ENCODE results near the gene CHST8.
"Not testable (repeated sequence)": the region's sequence is repeated elsewhere in the genome, so short reads cannot be mapped to it uniquely, and the experiment has no call there.

Gene CHST8

DNA sequence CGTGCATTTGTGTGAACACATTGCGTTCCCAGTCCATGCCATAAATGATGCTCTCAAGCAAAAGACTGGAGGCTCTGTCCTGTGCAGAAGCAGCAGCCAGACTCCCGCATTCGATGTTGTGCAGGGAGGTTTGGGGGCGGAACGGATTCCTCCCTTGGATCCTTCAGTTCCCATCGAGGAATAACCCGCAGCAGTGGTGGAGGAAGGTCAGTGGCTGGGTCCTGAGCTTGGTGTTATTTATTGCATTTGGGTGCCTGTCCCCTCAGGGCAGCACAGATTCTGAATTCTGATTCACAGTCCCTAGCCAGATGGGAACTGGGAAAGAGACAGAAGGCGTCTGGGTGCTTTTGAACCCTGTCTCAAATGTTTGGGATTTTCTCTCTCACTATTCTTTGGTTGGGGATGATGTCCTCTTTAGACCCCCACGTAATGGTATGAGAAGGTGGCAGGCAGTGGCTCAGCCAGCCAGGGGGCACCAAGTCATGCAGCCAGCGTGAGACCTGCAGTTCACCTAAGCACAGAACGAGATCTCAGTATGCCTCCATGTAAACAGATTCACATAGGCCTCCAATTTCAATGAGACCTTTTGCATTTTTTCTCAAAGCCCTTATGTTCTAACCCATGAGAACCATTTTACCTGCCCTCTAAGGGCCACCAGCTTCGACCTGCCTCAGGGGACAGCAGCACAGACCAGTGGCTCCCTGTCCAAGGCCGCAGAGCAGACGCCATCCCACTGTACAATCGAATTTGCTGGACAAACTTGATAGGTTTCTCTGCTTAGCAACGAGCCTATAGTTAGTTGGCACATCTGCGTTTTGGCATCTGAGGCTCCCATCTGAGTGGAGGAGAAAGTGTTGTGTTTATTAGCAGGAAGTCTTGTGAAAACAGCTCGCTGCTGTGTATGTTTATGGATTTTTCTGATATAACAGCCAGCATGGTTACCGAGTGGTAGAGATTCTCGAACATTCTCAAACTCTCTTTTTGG lies 192.7 kb downstream of the CHST8 start:
- no peak for DNase-seq

DNA sequence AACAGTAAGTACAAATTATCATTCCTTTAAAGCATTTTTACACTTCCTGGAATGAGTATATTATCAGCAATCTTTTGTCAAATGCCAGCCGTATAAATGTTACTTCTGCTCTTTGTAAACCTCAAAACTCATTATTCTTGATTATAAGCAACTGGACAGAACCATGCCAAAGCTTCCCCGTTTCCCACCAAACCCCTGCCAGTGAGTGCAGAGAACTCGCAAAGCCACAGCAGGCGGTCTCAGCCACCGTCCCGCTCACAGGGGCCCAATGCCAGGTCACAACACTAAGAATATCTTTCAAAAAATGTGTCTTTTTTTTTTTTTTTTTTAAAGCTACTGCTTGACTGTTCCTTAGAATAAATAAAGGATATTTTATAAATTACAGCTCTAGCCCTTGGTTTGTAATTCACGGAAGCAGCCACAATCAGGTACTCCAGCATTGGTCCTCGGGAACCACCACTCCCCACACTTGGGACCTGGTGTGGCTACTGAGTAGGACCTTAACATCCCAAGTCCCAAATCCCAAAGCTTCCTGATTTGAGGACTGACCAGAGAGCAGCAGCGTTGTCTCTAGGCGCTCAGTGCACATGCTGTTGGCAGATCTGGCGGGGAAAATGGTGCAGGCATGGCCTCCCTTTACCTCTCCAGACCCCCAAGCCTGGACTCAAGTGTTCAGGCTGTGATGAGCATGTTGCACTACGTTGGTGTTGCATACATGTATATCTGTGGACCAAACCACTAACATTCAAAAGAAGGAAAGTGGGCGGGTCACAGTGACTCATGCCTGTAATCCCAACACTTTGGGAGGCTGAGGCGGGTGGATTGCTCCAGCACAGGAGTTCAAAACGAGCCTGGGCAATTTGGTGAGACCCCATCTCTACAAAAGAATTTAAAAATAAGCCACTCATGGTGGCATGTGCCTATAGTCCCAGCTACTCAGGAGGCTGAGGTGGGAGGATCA lies 193.9 kb downstream of the CHST8 start:
- DNase-seq: no peak

DNA sequence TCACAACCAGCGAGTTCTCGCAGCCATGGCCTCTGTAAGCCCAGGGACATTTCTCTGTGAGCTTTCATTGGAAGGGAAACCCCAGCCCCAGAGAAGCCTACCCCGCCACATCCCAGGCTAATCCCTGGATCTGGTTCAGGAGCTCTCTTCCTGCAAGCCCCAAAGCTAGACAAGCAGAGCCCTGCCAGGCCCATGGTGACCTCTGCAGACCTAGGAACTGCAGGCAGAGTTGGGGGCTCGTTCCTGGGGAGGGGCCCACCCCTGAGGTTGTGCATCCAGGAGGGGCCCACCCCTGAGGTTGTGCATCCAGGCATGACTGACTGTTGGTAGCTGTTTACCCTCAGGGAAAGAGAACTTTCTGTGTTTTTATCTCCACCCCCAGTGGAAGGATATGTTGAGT lies 196.7 kb downstream of the CHST8 start:
- no peak for DNase-seq

DNA sequence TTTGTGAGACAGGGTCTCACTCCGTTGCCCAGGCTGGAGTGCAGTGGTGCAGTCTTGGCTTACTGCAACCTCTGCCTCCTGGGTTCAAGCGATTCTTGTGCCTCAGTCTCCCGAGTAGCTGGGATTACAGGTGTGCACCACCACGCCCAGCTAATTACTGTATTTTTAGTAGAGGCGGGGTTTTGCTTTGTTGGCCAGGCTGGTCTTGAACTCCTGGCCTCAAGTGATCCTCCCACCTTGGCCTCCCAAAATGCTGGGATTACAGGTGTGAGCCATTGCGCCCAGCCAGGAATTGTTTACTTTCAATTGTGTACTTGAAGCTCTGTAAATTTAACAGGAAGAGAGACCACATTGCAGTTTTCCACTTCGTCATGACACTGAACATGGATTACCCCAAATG lies 197.3 kb downstream of the CHST8 start:
- DNase-seq: not testable (repeated sequence)

DNA sequence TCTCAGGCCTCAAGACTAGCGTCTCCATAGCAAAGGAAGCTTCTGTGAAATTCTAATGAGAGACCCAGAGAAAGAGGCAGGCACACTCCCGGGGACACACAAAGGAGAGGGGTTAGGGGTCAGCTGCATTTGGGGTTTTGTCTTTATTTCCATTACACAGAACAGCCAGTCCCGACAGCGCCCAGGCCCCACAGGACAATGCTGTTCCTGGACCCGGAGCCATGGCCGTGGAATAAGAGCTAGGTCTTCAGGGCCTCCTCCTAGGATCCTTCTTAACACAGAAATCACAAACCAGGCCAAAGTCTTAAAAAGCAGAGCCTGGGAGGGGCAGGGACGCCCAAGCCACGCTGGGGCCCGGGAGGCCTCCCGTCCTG lies 197.7 kb downstream of the CHST8 start:
- no peak for DNase-seq

DNA sequence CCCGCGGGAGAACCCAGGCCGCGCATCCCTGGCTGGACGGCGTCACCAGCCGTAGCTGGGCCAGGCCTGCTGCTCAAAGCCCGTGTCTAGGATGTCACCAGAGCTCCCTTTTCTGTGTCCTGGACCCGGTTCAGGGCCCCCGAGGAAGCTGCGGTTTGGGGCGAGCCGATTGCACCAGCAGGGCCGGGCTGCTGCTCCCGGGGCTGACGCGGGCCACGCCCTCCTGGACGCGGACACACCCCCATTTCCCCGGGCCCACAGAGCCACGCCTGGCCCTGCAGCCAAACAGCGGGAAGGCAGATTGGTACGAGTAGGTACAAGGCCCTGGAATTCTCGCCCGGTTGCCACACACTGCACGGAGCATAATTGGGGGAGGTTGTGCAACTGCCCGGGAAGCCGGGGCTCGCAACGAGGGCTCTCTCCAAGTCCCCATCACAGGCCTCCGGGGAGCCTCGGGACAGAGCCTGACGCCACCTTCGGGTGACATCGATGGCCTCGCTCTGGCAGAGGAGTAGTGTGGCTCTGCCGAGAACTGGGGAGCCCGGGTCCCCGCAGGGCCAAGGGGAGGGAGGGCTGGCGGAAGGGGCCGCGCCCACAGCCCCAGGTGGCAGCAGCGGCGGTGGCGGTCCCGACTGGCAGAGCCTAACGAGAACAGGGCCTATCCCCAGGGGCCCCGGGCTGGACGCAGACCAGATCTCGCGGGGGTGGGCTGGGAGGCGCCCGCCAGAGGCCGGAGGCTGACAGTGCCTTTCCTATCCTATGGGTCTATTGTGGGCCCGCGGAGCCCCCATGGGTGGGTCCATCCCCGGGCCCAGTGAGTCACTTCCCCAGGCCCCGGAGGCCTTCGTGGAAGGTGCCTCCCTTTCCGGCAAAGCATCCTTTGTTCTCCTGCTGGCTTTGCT lies 198.4 kb downstream of the CHST8 start:
- DNase-seq: no peak

DNA sequence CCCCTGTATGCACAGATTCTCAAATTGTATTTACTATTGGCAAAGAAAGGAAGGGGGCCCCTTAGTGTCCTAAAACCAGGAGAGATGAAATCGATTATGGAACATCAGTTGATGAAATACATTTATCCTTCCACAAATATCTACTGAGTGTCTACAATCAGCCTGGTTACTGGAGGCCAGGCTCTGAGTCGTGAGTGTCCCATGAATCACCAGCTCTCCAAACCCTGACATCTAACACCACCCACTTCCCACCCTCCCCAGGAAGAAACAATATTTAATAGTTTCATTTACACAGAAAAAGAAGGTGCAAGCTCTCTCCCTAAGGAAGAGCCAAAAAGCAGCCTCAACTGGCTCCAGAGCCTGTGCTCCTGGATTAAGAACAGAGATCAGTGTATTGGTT lies 200.1 kb downstream of the CHST8 start:
- no peak for DNase-seq

Data from NCI-H524 treated with DMSO at 0.1 percent for 48 hours (cell line).